ENCODE measurements around the gene RSAD2.

DNA sequence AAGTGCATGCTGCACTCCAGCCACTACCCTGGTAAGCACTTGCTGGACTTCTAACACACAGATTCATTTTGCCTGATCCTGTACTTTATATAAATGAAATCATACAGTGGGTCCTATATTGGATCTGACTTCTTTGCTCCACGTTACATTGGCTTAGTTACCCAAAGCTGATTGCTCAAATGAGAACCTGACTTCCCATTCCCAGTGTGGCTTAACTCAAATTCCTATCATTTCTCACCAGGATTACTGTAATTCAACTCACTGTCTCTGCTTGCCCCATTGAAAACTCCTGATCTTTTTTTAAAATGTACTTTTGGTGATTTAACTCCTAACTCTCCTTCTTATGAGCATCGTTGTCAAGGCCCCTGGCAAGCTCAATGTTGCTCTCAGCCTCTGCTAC lies 1.4 kb downstream of the RSAD2 start:
- no peak for TF ChIP-seq POLR2AphosphoS5 (IDR thresholded peaks at IDR 0.05; ENCODE audit: insufficient read depth, low read depth, low read length)
- TF ChIP-seq, protein P1, sequence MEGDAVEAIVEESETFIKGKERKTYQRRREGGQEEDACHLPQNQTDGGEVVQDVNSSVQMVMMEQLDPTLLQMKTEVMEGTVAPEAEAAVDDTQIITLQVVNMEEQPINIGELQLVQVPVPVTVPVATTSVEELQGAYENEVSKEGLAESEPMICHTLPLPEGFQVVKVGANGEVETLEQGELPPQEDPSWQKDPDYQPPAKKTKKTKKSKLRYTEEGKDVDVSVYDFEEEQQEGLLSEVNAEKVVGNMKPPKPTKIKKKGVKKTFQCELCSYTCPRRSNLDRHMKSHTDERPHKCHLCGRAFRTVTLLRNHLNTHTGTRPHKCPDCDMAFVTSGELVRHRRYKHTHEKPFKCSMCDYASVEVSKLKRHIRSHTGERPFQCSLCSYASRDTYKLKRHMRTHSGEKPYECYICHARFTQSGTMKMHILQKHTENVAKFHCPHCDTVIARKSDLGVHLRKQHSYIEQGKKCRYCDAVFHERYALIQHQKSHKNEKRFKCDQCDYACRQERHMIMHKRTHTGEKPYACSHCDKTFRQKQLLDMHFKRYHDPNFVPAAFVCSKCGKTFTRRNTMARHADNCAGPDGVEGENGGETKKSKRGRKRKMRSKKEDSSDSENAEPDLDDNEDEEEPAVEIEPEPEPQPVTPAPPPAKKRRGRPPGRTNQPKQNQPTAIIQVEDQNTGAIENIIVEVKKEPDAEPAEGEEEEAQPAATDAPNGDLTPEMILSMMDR (IDR thresholded peaks at IDR 0.05; ENCODE audit: extremely low read depth in 1 of 2, insufficient read depth in 1 of 2, low read depth in 1 of 2, low read length in 2 of 2) = no peak
- no peak for TF ChIP-seq MYC (IDR thresholded peaks at IDR 0.05; ENCODE audit: low read depth, low read length)
